ENCODE measurements around the gene WFIKKN1. TPM values are rescaled to one million over a fixed set of nuclear protein-coding genes. Genes with fewer than 3 reads are reported as not detected.

Gene WFIKKN1
- total RNA-seq, 3 donors from 2014 or later, result 1.1 to 2.2 (median 1.6) TPM

DNA sequence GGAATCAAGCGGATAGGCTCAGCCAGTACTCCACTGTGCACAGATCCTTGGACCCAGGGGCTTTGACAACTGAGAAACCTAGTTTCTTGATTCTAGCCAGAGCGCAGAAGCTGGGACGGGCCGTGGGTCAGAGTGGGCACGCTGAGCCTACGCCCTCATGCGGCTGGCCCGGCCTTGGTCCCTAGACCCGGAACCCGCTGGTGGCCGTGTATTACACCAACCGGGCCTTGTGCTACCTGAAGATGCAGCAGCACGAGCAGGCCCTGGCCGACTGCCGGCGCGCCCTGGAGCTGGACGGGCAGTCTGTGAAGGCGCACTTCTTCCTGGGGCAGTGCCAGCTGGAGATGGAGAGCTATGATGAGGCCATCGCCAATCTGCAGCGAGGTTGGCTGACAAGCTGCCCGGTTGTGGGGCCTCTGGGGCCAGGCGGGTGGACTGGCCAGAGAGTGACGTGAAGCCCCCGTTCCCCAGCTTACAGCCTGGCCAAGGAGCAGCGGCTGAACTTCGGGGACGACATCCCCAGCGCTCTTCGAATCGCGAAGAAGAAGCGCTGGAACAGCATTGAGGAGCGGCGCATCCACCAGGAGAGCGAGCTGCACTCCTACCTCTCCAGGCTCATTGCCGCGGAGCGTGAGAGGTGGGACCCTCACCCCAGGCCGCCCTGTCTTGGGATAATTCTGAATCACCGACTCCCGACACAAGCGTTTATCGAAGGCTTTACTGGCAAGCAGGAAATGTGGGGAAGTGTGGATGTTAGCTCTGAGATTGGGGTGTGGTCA lies 50.4 kb downstream of the WFIKKN1 start:
- TF ChIP-seq, protein P1, sequence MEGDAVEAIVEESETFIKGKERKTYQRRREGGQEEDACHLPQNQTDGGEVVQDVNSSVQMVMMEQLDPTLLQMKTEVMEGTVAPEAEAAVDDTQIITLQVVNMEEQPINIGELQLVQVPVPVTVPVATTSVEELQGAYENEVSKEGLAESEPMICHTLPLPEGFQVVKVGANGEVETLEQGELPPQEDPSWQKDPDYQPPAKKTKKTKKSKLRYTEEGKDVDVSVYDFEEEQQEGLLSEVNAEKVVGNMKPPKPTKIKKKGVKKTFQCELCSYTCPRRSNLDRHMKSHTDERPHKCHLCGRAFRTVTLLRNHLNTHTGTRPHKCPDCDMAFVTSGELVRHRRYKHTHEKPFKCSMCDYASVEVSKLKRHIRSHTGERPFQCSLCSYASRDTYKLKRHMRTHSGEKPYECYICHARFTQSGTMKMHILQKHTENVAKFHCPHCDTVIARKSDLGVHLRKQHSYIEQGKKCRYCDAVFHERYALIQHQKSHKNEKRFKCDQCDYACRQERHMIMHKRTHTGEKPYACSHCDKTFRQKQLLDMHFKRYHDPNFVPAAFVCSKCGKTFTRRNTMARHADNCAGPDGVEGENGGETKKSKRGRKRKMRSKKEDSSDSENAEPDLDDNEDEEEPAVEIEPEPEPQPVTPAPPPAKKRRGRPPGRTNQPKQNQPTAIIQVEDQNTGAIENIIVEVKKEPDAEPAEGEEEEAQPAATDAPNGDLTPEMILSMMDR (IDR thresholded peaks at IDR 0.05), result no peak
- intact Hi-C loops (cut with DNase I, micrococcal nuclease), result no loop called here
- H3K36me3 ChIP-seq (ENCODE audit: low read depth), result peaks cover 5% of the 10 kb centered on the region
- peak overlapping the region; percentile 70 for H3K4me3 ChIP-seq
- DNase-seq (peak in 2 of 3 donors; percentile 58 to 71), ATAC-seq (no peak)
- H3K4me1 ChIP-seq (ENCODE audit: low read depth), result peaks cover 64% of the 10 kb centered on the region
- H3K9me3 ChIP-seq, result no peaks in the 10 kb centered on the region

DNA sequence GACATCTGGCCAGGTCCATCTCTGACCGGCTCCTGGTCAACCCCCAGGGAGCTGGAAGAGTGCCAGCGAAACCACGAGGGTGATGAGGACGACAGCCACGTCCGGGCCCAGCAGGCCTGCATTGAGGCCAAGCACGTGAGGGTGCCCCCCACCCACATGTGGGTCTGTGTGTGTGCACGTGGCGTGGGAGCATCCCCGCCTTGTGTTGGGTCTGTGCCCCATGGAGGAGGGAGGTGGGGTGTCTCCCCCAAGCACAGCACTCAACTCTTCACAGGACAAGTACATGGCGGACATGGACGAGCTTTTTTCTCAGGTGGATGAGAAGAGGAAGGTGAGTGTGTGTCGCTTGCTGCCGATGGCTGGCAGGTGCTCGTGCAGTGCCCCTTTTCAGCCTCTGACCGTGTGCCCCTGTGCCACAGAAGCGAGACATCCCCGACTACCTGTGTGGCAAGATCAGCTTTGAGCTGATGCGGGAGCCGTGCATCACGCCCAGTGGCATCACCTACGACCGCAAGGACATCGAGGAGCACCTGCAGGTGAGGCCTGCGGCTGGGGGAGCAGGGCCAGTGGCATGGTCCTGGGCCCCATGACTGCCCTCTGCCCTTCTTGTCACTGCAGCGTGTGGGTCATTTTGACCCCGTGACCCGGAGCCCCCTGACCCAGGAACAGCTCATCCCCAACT lies 51.1 kb downstream of the WFIKKN1 start:
- TF ChIP-seq, protein P1 (IDR thresholded peaks at IDR 0.05), result no peak
- intact Hi-C loops (cut with DNase I, micrococcal nuclease), result no loop called here
- DNase-seq (peak in 2 of 3 donors; percentile 42 to 63), ATAC-seq (no peak)
- H3K36me3 ChIP-seq (ENCODE audit: low read depth), result peaks cover 5% of the 10 kb centered on the region
- no peak overlapping the region for H3K4me3 ChIP-seq
- H3K9me3 ChIP-seq, result no peaks in the 10 kb centered on the region
- peaks cover 56% of the 10 kb centered on the region for H3K4me1 ChIP-seq (ENCODE audit: low read depth)

DNA sequence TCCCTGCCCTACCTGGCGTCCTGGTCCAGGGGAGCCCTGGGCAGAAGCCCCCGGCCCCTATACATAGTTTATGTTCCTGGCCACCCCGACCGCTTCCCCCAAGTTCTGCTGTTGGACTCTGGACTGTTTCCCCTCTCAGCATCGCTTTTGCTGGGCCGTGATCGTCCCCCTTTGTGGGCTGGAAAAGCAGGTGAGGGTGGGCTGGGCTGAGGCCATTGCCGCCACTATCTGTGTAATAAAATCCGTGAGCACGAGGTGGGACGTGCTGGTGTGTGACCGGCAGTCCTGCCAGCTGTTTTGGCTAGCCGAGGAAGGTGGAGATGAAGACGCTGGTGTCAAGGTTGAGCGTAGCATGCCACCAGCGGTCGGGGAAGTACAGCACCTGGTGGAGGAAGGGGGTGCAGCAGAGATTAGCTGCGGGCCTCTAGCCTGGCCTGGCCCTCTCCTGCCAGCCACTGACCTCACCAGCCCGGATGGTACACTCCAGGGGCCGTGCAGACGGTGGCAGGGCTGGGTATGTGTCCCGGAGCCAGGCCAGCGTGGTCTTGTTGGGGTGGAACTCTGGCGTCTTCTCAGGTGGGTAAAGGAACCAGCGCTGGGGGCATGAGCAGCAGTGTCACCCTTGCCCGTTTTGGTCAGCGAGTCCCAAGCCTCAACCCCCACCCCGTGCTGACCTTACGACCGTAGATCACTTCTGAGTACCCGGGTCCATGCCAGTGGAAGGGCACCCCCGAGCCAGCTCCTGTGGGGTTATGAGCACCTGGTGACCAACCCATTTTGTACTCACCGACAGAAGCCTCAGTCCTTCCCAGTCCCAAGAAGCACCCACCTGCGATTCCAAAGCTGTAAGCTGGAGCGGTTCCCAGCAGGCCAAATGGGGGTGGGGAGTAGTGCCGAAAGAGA lies 52.0 kb downstream of the WFIKKN1 start:
- no peak for ATAC-seq
- Histone ChIP-seq H3K4me3 (no peak overlapping the region), H3K36me3 (ENCODE audit: low read depth) (peaks cover 5% of the 10 kb centered on the region), H3K4me1 (ENCODE audit: low read depth) (peaks cover 48% of the 10 kb centered on the region), H3K9me3 (no peaks in the 10 kb centered on the region)
- TF ChIP-seq, protein P1 (IDR thresholded peaks at IDR 0.05), result no peak
- intact Hi-C loops (cut with DNase I, micrococcal nuclease), result no loop called here
- DNase-seq, result peak in 2 of 3 donors; percentile 31 to 48

DNA sequence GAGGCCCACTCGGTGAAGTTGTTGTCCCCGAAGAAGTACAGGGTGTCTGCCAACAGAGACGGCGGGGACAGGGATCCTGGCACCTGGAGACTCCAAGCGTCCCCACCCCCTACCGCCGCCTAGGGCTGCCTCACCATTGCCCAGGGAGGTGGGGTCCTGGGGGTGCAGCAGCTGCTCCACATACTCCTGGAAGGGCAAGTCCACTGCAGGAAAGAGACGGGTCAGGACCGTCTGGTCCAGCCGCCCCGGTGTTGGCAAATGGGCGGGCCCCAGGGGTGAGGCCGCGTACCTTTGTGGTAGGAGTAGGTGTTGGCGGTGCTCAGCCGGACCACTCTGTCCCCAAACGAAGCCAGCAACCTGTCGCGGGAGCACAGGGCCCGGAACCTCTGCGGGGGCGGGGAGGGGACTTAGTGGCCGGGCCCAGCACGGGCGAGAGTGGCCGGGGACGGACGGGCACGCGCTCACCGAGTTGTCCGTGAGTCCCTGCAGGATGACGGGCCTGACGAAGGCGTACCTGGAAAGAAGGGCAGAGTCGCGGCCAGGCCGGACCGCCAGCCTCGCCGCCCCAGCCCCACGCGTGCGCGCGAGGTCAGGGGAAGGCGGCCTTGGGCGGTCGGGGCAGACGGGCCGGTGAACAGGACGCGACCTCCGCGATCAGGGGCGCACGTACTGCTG lies 52.7 kb downstream of the WFIKKN1 start:
- intact Hi-C loops (cut with DNase I, micrococcal nuclease), result no loop called here
- H3K36me3 ChIP-seq (ENCODE audit: low read depth), result peaks cover 5% of the 10 kb centered on the region
- no peak for ATAC-seq
- H3K4me1 ChIP-seq (ENCODE audit: low read depth), result peaks cover 47% of the 10 kb centered on the region
- TF ChIP-seq, protein P1 (IDR thresholded peaks at IDR 0.05), result no peak
- H3K9me3 ChIP-seq, result no peaks in the 10 kb centered on the region
- H3K4me3 ChIP-seq, result peak overlapping the region; percentile 48
- peak in 1 of 3 donors; percentile 37 for DNase-seq

Other genes starting within 250 kb of the WFIKKN1 start
- 100 to 1,000 TPM in 1 of 3 donors, 10 to 100 TPM in 2; 77.3 to 134 (median 95.7) TPM for gene PGAP6, start 249.0 kb upstream of the WFIKKN1 start, total RNA-seq
- gene NME4, start 233.8 kb upstream of the WFIKKN1 start, total RNA-seq, result 100 to 1,000 TPM in 1 of 3 donors, 10 to 100 TPM in 2; 24.5 to 125 (median 43.6) TPM
- gene DECR2, start 229.1 kb upstream of the WFIKKN1 start, total RNA-seq, result 10 to 100 TPM; 39.5 to 64.3 (median 56.0) TPM
- gene RAB11FIP3, start 205.3 kb upstream of the WFIKKN1 start, total RNA-seq, result 10 to 100 TPM; 22.3 to 45.6 (median 30.7) TPM
- gene CAPN15, start 103.3 kb upstream of the WFIKKN1 start, total RNA-seq, result 100 to 1,000 TPM in 2 of 3 donors, 10 to 100 TPM in 1; 73.5 to 110 (median 109) TPM
- not detected for gene PRR35, start 70.6 kb upstream of the WFIKKN1 start, total RNA-seq
- under 1 TPM; 0.26 to 0.82 (median 0.36) TPM for gene NHLRC4, start 64.0 kb upstream of the WFIKKN1 start, total RNA-seq
- 10 to 100 TPM; 37.8 to 39.6 (median 38.4) TPM for gene PIGQ, start 61.0 kb upstream of the WFIKKN1 start, total RNA-seq
- gene RAB40C, start 40.9 kb upstream of the WFIKKN1 start, total RNA-seq, result 10 to 100 TPM; 31.2 to 51.0 (median 40.1) TPM
- 10 to 100 TPM; 40.3 to 52.4 (median 50.0) TPM for gene METTL26, start 5.3 kb downstream of the WFIKKN1 start, total RNA-seq
- 100 to 1,000 TPM in 2 of 3 donors, 10 to 100 TPM in 1; 76.3 to 116 (median 100) TPM for gene MCRIP2, start 10.8 kb downstream of the WFIKKN1 start, total RNA-seq
- gene WDR90, start 18.4 kb downstream of the WFIKKN1 start, total RNA-seq, result 10 to 100 TPM; 35.0 to 54.9 (median 50.2) TPM
- gene RHOT2, start 37.1 kb downstream of the WFIKKN1 start, total RNA-seq, result 100 to 1,000 TPM; 124 to 138 (median 127) TPM
- 1 to 10 TPM; 2.8 to 3.4 (median 3.0) TPM for gene RHBDL1, start 44.7 kb downstream of the WFIKKN1 start, total RNA-seq
- 100 to 1,000 TPM in 2 of 3 donors, 10 to 100 TPM in 1; 77.8 to 119 (median 108) TPM for gene STUB1, start 49.4 kb downstream of the WFIKKN1 start, total RNA-seq
- 10 to 100 TPM; 39.5 to 60.5 (median 46.9) TPM for gene JMJD8, start 53.3 kb downstream of the WFIKKN1 start, total RNA-seq
- gene WDR24, start 59.4 kb downstream of the WFIKKN1 start, total RNA-seq, result 10 to 100 TPM in 2 of 3 donors, 1 to 10 TPM in 1; 9.2 to 13.4 (median 10.5) TPM
- gene FBXL16, start 74.8 kb downstream of the WFIKKN1 start, total RNA-seq, result 1 to 10 TPM; 1.3 to 2.2 (median 2.1) TPM
- 10 to 100 TPM; 15.8 to 34.5 (median 22.0) TPM for gene METRN, start 84.1 kb downstream of the WFIKKN1 start, total RNA-seq
- 10 to 100 TPM; 36.2 to 39.9 (median 39.8) TPM for gene ANTKMT, start 90.2 kb downstream of the WFIKKN1 start, total RNA-seq
- gene CCDC78, start 95.5 kb downstream of the WFIKKN1 start, total RNA-seq, result under 1 TPM; 0.47 to 0.96 (median 0.80) TPM
- gene HAGHL, start 96.1 kb downstream of the WFIKKN1 start, total RNA-seq, result 1 to 10 TPM; 1.9 to 6.6 (median 3.5) TPM
- 10 to 100 TPM; 37.7 to 48.7 (median 47.6) TPM for gene CIAO3, start 110.0 kb downstream of the WFIKKN1 start, total RNA-seq
- 1 to 10 TPM; 3.4 to 7.0 (median 4.7) TPM for gene MSLN, start 129.7 kb downstream of the WFIKKN1 start, total RNA-seq
- gene RPUSD1, start 157.4 kb downstream of the WFIKKN1 start, total RNA-seq, result 10 to 100 TPM; 19.8 to 20.0 (median 19.8) TPM
- gene CHTF18, start 157.6 kb downstream of the WFIKKN1 start, total RNA-seq, result 10 to 100 TPM; 11.9 to 32.4 (median 12.3) TPM
- 1 to 10 TPM in 1 of 3 donors, under 1 TPM in 1, not detected in 1; 0.31 to 1.0 TPM for gene GNG13, start 169.7 kb downstream of the WFIKKN1 start, total RNA-seq